ENCODE measurements around the gene ATP5F1D. TPM values are rescaled to one million over a fixed set of nuclear protein-coding genes. Genes with fewer than 3 reads are reported as not detected.

Gene ATP5F1D
- total and polyA plus RNA-seq, 2 donors (not counting 3 experiments of a cell fraction or from before 2014, with no cell fraction given): 167 to 192 TPM

DNA sequence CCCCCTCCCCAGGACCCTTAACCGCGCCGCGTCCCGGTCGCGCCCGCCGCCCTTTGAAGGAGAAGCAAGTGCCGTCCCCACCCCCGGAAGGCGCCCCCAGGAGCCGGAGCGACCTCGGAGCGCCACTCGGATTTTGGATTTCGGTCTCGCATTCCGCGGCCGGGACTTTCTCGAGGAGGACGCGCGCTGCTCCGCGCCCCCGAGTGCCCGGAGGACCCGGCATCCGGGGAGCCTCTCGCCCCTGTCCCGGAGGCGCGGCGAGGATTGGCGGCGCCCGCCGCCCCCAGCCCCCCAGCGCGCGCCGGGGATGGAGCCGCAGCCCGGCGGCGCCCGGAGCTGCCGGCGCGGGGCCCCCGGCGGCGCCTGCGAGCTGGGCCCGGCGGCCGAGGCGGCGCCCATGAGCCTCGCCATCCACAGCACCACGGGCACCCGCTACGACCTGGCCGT is 8.5 kb downstream of the ATP5F1D start:
- peaks cover 47% of the 10 kb centered on the region for H3K79me2 ChIP-seq (ENCODE audit: control insufficient read depth, insufficient read depth, low read length)
- dilution Hi-C loops (cut with MboI; ENCODE audit: extremely low pct_ligation_motif_present, low sequenced_read_pairs): no loop called here

More for the DNA sequence above, 8.5 kb downstream of the ATP5F1D start:
- Histone ChIP-seq H3K9me1 (replicated peaks; ENCODE audit: control insufficient read depth, extremely low read depth, insufficient read depth, low read length) (no peaks in the 10 kb centered on the region), H3K9ac (replicated peaks; ENCODE audit: extremely low read depth, insufficient read depth, low read length) (peak overlapping the region; percentile 87), H3K27ac (ENCODE audit: insufficient read depth, low read depth, low read length) (peak overlapping the region; percentile 90), H3K36me3 (ENCODE audit: control insufficient read depth in 2 of 2, extremely low read depth in 1 of 2, insufficient read depth in 2 of 2, low read length in 2 of 2) (peaks cover 11 to 16% of the 10 kb centered on the region in 2 experiments), H3K27me3 (ENCODE audit: control insufficient read depth in 2 of 2, insufficient read depth in 2 of 2, low read length in 2 of 2) (no peaks in the 10 kb centered on the region), H3K4me3 (replicated peaks in 1 of 3; ENCODE audit: insufficient read depth in 1 of 3, low read depth in 1 of 3, low read length in 3 of 3) (peak overlapping the region; percentile 57 to 85 (median 60)), H3K9me3 (replicated peaks; ENCODE audit: control insufficient read depth, insufficient read depth, low read length) (no peaks in the 10 kb centered on the region), H3K4me2 (ENCODE audit: insufficient read depth, low read length) (peak overlapping the region; percentile 23), H3K4me1 (ENCODE audit: control insufficient read depth, extremely low read depth, insufficient read depth, low read length) (peaks cover 22% of the 10 kb centered on the region), H2AFZ (ENCODE audit: low read depth, low read length) (no peak overlapping the region), H4K20me1 (replicated peaks; ENCODE audit: control insufficient read depth, extremely low read depth, insufficient read depth, low read length) (no peaks in the 10 kb centered on the region)
- BruUV-seq (replicated peaks): no TSS peak
- ChIA-PET CTCF (interaction anchor here (1.6 kb wide), 1 partner anchor 16 kb away, joined by 14 read pairs; no protein-coding TSS in a partner anchor), POLR2A (no interaction called here)
- DNase-seq (ENCODE audit: low read depth, low spot score) (no peak), FAIRE-seq (no peak)
- TF ChIP-seq POLR2AphosphoS5 (IDR thresholded peaks at IDR 0.05; ENCODE audit: insufficient read depth, low read depth, low read length) (no peak), MYC (IDR thresholded peaks at IDR 0.05; ENCODE audit: low read depth, low read length) (no peak), EZH2 (IDR thresholded peaks at IDR 0.05; ENCODE audit: borderline replicate concordance, low read depth, low read length, severe bottlenecking) (no peak), POLR2A (IDR thresholded peaks at IDR 0.05; ENCODE audit: low read depth, low read length) (no peak), JUN (IDR thresholded peaks at IDR 0.05; ENCODE audit: borderline replicate concordance, insufficient read depth, insufficient read length, low read depth) (no peak), FOS (IDR thresholded peaks at IDR 0.05; ENCODE audit: borderline replicate concordance, insufficient read depth, low read length) (no peak), GATA2 (IDR thresholded peaks at IDR 0.05; ENCODE audit: insufficient read depth, insufficient read length, low read depth, low read length) (no peak)
- TF ChIP-seq, protein P1, sequence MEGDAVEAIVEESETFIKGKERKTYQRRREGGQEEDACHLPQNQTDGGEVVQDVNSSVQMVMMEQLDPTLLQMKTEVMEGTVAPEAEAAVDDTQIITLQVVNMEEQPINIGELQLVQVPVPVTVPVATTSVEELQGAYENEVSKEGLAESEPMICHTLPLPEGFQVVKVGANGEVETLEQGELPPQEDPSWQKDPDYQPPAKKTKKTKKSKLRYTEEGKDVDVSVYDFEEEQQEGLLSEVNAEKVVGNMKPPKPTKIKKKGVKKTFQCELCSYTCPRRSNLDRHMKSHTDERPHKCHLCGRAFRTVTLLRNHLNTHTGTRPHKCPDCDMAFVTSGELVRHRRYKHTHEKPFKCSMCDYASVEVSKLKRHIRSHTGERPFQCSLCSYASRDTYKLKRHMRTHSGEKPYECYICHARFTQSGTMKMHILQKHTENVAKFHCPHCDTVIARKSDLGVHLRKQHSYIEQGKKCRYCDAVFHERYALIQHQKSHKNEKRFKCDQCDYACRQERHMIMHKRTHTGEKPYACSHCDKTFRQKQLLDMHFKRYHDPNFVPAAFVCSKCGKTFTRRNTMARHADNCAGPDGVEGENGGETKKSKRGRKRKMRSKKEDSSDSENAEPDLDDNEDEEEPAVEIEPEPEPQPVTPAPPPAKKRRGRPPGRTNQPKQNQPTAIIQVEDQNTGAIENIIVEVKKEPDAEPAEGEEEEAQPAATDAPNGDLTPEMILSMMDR (IDR thresholded peaks at IDR 0.05; ENCODE audit: extremely low read depth in 1 of 2, insufficient read depth in 1 of 2, low read depth in 1 of 2, low read length in 2 of 2): no peak
- TF ChIP-seq, protein P2, sequence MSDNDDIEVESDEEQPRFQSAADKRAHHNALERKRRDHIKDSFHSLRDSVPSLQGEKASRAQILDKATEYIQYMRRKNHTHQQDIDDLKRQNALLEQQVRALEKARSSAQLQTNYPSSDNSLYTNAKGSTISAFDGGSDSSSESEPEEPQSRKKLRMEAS (IDR thresholded peaks at IDR 0.05; ENCODE audit: insufficient read depth, insufficient read length): no peak
- intact Hi-C loops (cut with micrococcal nuclease): loop anchor here (1.0 to 10.0 kb wide), 2 partner anchors 16 to 455 kb away; partner anchors contain the start of gene PTBP1

Data from endothelial cell of umbilical vein (primary cell).